Stimulated activated CD8-positive, alpha-beta memory T cell treated with anti-CD3 and anti-CD28 coated beads, Interleukin-4, amount 100 ng/mL, for 24 hours (primary cell): Measurements from ENCODE around the gene CD244.

Experiments used
- DNase-seq: peaks from one replicate; pipeline ENCODE4 v3.0.0-alpha.2; 2020; ENCODE audit warnings: low read depth

The CD244 gene

GRCh38 chr1:160844447-160845232 is 18.0 kb downstream of the CD244 start:
- DNase-seq = no peak

GRCh38 chr1:160841079-160841478 is 21.6 kb downstream of the CD244 start:
- DNase-seq = no peak

GRCh38 chr1:160839746-160840145 is 22.9 kb downstream of the CD244 start:
- no peak for DNase-seq

GRCh38 chr1:160838888-160839287 is 23.8 kb downstream of the CD244 start:
- no peak for DNase-seq

GRCh38 chr1:160837558-160838205 is 25.0 kb downstream of the CD244 start:
- peak; percentile 67 for DNase-seq

- DNase-seq = no peak
Observed at GRCh38 chr1:160836981-160837557, 25.6 kb downstream of the CD244 start.

GRCh38 chr1:160836561-160836960 is 26.1 kb downstream of the CD244 start:
- no peak for DNase-seq

- DNase-seq = no peak
Observed at GRCh38 chr1:160835751-160836150, 26.9 kb downstream of the CD244 start.

- no peak for DNase-seq
Observed at GRCh38 chr1:160834945-160835565, 27.6 kb downstream of the CD244 start.

- peak; percentile 65 for DNase-seq
Observed at GRCh38 chr1:160830321-160831153, 32.1 kb downstream of the CD244 start.

GRCh38 chr1:160829766-160830165 is 32.9 kb downstream of the CD244 start:
- no peak for DNase-seq

GRCh38 chr1:160827418-160827817 is 35.3 kb downstream of the CD244 start:
- DNase-seq = no peak

- DNase-seq = no peak
Observed at GRCh38 chr1:160826546-160826945, 36.1 kb downstream of the CD244 start.

GRCh38 chr1:160823296-160823695 is 39.4 kb downstream of the CD244 start:
- DNase-seq = no peak

GRCh38 chr1:160821627-160822026 is 41.1 kb downstream of the CD244 start:
- DNase-seq = no peak

- DNase-seq = no peak
Observed at GRCh38 chr1:160819186-160819585, 43.5 kb downstream of the CD244 start.

GRCh38 chr1:160818207-160818937 is 44.3 kb downstream of the CD244 start:
- no peak for DNase-seq

GRCh38 chr1:160814856-160815255 is 47.8 kb downstream of the CD244 start:
- no peak for DNase-seq

GRCh38 chr1:160814316-160814715 is 48.4 kb downstream of the CD244 start:
- no peak for DNase-seq

GRCh38 chr1:160813215-160813614 is 49.5 kb downstream of the CD244 start:
- no peak for DNase-seq

GRCh38 chr1:160811147-160811546 is 51.5 kb downstream of the CD244 start:
- no peak for DNase-seq
